ENCODE results near the gene QRFP.

QRFP gene

GRCh38 chr9:130866474-130866965 lies 30.1 kb downstream of the QRFP start:
- no peak overlapping the region for H3K27ac ChIP-seq
- no peak for TF ChIP-seq ZFX (IDR thresholded peaks at IDR 0.05; ENCODE audit: borderline replicate concordance)
- TF ChIP-seq CTCF (IDR thresholded peaks at IDR 0.05), result peak; percentile 97

GRCh38 chr9:130865921-130866320 lies 30.7 kb downstream of the QRFP start:
- TF ChIP-seq CTCF (IDR thresholded peaks at IDR 0.05) (no peak), ZFX (IDR thresholded peaks at IDR 0.05; ENCODE audit: borderline replicate concordance) (no peak)
- no peak overlapping the region for H3K27ac ChIP-seq

GRCh38 chr9:130864541-130864940 lies 32.1 kb downstream of the QRFP start:
- no peak for TF ChIP-seq CTCF (IDR thresholded peaks at IDR 0.05)
- TF ChIP-seq ZFX (IDR thresholded peaks at IDR 0.05; ENCODE audit: borderline replicate concordance), result no peak
- H3K27ac ChIP-seq, result no peak overlapping the region

- TF ChIP-seq ZFX (IDR thresholded peaks at IDR 0.05; ENCODE audit: borderline replicate concordance), result no peak
- TF ChIP-seq CTCF (IDR thresholded peaks at IDR 0.05), result no peak
- no peak overlapping the region for H3K27ac ChIP-seq
Observed at GRCh38 chr9:130862747-130863146, 33.9 kb downstream of the QRFP start.

GRCh38 chr9:130862217-130862616 lies 34.4 kb downstream of the QRFP start:
- no peak overlapping the region for H3K27ac ChIP-seq
- TF ChIP-seq CTCF (IDR thresholded peaks at IDR 0.05) (no peak), ZFX (IDR thresholded peaks at IDR 0.05; ENCODE audit: borderline replicate concordance) (no peak)

- no peak overlapping the region for H3K27ac ChIP-seq
- no peak for TF ChIP-seq CTCF (IDR thresholded peaks at IDR 0.05)
- no peak for TF ChIP-seq ZFX (IDR thresholded peaks at IDR 0.05; ENCODE audit: borderline replicate concordance)
Observed at GRCh38 chr9:130861372-130862180, 35.0 kb downstream of the QRFP start.

Data from 22Rv1 (cell line).